ENCODE measurements around the gene SIT1.

The SIT1 gene

GRCh38 chr9:35606138-35606504, 44.6 kb downstream of the SIT1 start:
- no peak for DNase-seq (ENCODE audit: low read depth in 2 of 2)

DNA sequence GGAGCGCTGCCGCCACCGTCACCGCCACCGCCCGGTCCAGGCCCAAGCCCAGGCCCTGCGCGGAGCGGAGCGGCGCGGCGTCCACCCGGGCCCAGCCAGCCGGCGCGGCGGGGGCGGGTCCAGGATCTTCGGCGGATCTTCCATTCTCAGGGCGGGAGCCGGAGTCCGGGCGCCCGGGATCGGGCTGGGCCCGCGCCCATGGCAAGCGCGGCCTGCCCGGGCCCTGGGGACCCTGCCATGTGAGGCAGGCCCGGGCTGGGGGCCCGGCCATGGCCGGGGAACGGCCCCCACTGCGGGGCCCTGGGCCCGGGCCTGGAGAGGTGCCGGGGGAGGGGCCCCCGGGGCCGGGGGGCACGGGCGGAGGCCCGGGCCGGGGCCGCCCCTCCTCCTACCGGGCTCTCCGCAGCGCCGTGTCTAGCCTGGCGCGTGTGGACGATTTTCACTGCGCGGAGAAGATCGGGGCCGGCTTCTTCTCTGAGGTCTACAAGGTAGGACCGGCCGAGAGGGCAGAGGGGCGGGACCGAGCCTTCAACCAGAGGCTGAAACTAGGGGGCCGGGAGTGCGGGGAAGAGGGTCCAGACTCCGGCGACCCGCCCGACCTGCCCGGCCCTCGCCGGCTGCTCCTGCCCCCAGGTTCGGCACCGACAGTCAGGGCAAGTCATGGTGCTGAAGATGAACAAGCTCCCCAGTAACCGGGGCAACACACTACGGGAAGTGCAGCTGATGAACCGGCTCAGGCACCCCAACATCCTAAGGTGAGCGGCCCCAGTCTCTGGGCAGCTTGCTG, 45.2 kb downstream of the SIT1 start:
- no peak for DNase-seq (ENCODE audit: low read depth in 2 of 2)

DNA sequence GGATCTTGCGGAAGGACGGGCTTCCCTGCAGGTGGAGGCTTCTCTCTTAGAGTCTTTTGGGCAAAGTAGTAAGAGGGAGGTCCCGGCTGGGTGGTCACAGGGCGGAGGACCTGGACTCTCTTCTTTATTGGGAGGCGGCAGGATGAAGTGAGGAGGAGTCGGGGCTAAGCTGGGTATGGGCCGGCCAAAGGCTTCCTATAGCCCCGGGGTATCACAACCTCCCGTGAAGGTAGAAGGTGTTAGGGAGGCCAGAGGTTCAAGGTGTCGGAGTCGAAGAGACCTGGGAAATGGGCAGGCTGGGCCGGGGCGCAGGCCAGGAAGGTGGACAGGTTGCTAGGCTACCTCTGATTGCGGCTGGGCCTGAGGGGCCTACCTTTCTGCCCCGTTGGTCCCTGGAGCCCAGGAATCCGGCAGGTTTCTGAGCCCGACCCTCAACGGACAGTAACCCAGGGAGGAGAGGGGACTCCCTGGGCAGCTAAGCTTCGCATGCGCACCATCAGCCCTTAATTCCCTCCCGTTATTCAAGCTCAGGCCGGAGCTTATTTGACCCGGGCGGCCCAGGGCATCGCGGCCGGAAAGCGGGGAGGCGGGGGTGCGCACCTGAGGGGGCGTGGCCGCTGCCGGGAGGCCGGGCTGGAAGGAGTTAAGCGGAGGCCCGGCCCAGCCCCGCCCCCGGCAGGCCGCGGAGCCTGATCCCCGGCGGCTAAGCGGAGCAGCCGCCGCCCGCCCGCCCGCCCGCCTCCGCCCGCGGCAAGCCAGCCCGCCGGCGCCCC, 46.0 kb downstream of the SIT1 start, which contains the start of gene TESK1:
TESK1 (plus strand) TSS at position 685 of the 773 bp plus-strand sequence. CDS start 358 bp downstream, outside the sequence.
- DNase-seq (ENCODE audit: low read depth in 2 of 2) = peak; percentile 56 to 57

- DNase-seq (ENCODE audit: low read depth in 2 of 2) = peak; percentile 97 to 98
Observed at GRCh38 chr9:35603986-35604577, 46.6 kb downstream of the SIT1 start.

DNA sequence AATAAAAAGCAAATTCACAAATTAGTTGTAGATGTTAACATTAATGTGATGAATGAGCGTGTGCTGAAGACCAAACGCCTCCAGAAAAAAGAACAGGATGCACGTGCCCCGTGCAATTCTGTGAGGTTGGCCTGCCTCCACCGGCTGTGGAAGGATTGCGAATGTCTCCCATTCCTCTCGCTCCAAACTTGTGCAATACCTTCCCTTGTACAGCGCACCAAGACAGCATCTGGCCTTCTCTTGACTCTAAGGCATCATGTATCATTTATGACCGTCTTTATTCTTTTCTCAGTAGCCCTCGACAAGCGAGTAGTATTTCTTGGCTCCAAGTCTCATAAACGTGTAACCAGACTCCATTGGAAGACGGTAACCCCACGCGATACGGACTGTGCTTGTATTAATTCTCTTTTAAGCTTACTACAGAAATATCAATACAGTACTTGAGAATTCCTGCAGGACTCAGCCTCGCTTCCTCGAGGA, 47.2 kb downstream of the SIT1 start:
- no peak for DNase-seq (ENCODE audit: low read depth in 2 of 2)

DNA sequence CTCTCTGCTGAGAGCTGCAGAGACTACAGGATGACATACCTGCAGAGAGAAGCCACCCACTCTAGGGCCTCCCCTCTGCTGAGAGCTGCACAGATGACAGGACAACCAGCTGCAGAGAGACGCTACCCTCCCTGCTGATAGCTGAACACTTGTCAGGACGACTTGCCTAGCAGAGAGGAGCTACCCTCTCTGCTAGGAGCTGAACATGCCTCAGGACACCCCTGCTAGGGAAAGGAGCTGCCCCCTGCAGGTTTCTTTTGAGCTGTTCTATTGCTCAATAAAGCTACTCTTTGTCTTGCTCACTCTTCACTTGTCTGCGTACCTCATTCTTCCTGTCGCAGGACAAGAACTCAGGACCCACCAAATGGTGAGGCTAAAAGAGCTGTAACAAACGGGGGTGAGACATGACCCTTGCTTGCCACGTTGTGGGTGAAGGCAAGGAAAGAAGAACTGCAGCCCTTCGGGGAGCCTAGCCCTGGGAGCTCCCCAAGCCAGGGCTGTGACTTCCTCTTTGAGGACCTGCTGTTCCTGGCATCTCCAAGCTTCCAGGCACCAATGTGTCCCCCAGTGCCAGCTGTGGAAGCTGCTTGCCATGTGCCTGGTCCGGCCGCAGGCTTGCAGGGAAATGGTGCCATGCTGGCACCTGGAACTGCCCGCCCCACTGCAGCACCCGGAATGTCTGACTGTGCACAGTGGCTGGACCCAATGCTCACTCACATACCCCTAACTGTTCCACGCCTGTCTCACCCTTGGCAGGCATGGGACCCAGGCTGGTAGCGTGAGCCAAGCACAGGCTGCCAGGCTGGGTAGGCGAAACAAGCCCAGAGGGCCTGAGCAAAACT, 50.7 kb downstream of the SIT1 start:
- DNase-seq (ENCODE audit: low read depth in 2 of 2) = no peak

Data from stimulated activated CD8-positive, alpha-beta memory T cell treated with anti-CD3 and anti-CD28 coated beads, Interleukin-7, amount 100 ng/mL, for 1 hour (primary cell).